ENCODE results near the gene PGLYRP3.

The PGLYRP3 gene

GRCh38 chr1:153355445-153356071 lies 42.8 kb upstream of the PGLYRP3 start:
- Histone ChIP-seq H3K27me3 (ENCODE audit: insufficient read depth, low read depth, severe bottlenecking) (peaks cover 86% of the 10 kb centered on the region), H3K4me3 (ENCODE audit: low read depth, low read length) (no peak overlapping the region), H3K9me3 (ENCODE audit: severe bottlenecking) (no peaks in the 10 kb centered on the region), H3K36me3 (no peaks in the 10 kb centered on the region), H3K27ac (no peak overlapping the region)
- TF ChIP-seq CTCF (IDR thresholded peaks at IDR 0.05; ENCODE audit: low read depth, low read length): peak; percentile 100
- DNase-seq: peak; percentile 92

GRCh38 chr1:153354515-153355193 lies 41.9 kb upstream of the PGLYRP3 start:
- peak; percentile 58 for TF ChIP-seq CTCF (IDR thresholded peaks at IDR 0.05; ENCODE audit: low read depth, low read length)
- Histone ChIP-seq H3K36me3 (no peaks in the 10 kb centered on the region), H3K9me3 (ENCODE audit: severe bottlenecking) (no peaks in the 10 kb centered on the region), H3K27ac (no peak overlapping the region), H3K27me3 (ENCODE audit: insufficient read depth, low read depth, severe bottlenecking) (peaks cover 82% of the 10 kb centered on the region), H3K4me3 (ENCODE audit: low read depth, low read length) (no peak overlapping the region)
- DNase-seq: peak; percentile 7

GRCh38 chr1:153353226-153353947 lies 40.6 kb upstream of the PGLYRP3 start:
- H3K4me3 ChIP-seq (ENCODE audit: low read depth, low read length): no peak overlapping the region
- peak; percentile 98 for TF ChIP-seq CTCF (IDR thresholded peaks at IDR 0.05; ENCODE audit: low read depth, low read length)
- no peak overlapping the region for H3K27ac ChIP-seq
- H3K27me3 ChIP-seq (ENCODE audit: insufficient read depth, low read depth, severe bottlenecking): peaks cover 80% of the 10 kb centered on the region
- no peaks in the 10 kb centered on the region for H3K36me3 ChIP-seq
- no peaks in the 10 kb centered on the region for H3K9me3 ChIP-seq (ENCODE audit: severe bottlenecking)
- DNase-seq: peak; percentile 87

GRCh38 chr1:153352523-153352922 lies 39.8 kb upstream of the PGLYRP3 start:
- peaks cover 80% of the 10 kb centered on the region for H3K27me3 ChIP-seq (ENCODE audit: insufficient read depth, low read depth, severe bottlenecking)
- H3K36me3 ChIP-seq: no peaks in the 10 kb centered on the region
- peak; percentile 87 for DNase-seq
- TF ChIP-seq CTCF (IDR thresholded peaks at IDR 0.05; ENCODE audit: low read depth, low read length): peak; percentile 99
- no peak overlapping the region for H3K27ac ChIP-seq
- no peaks in the 10 kb centered on the region for H3K9me3 ChIP-seq (ENCODE audit: severe bottlenecking)
- no peak overlapping the region for H3K4me3 ChIP-seq (ENCODE audit: low read depth, low read length)

GRCh38 chr1:153350321-153350957 lies 37.7 kb upstream of the PGLYRP3 start:
- no peak for TF ChIP-seq CTCF (IDR thresholded peaks at IDR 0.05; ENCODE audit: low read depth, low read length)
- H3K27me3 ChIP-seq (ENCODE audit: insufficient read depth, low read depth, severe bottlenecking): peaks cover 80% of the 10 kb centered on the region
- DNase-seq: peak; percentile 5
- no peaks in the 10 kb centered on the region for H3K36me3 ChIP-seq
- H3K9me3 ChIP-seq (ENCODE audit: severe bottlenecking): no peaks in the 10 kb centered on the region
- H3K27ac ChIP-seq: no peak overlapping the region
- H3K4me3 ChIP-seq (ENCODE audit: low read depth, low read length): no peak overlapping the region
